ENCODE data around the gene TRERF1.

Gene TRERF1

GRCh38 chr6:42393339-42393738 is 58.4 kb downstream of the TRERF1 start:
- DNase-seq (ENCODE audit: low read depth, low spot score), result no peak

GRCh38 chr6:42392833-42393232 is 58.9 kb downstream of the TRERF1 start:
- no peak for DNase-seq (ENCODE audit: low read depth, low spot score)

- no peak for DNase-seq (ENCODE audit: low read depth, low spot score)
These were observed 60.3 kb downstream of the TRERF1 start for GRCh38 chr6:42391441-42391840.

DNA sequence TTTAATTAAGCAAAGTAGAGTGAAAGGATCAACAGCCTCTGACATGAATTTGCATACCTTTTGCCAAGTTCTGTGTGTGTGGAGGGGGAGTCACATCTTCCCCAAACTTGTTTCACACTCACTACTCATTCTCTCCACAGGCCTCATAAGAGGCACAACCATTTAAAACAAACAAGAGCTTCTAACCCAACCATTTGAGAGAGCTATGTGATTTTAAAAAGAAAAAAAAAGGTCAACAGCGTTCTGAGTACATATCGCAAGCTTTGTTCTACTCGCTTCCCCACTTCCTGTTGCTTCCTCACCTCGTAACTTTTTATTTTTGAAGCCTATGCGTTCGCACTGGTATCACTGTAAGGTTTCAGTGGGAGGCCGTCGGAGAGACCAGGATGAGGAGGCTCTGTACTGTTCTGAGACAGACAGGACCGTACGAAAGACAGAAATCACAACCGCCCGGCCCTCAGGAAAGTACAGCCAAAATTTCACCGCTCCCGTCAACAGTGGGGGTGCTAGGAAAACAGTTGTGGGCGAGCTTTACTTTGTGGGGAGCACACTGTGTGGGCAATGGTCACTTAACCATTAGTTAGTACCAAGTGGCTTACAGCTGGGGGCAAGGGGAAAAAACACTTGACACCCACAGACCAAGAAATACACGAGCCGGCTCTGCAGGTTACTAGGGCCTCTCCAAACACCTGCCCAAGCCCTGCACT is 61.3 kb downstream of the TRERF1 start:
- DNase-seq (ENCODE audit: low read depth, low spot score), result no peak

- DNase-seq (ENCODE audit: low read depth, low spot score), result no peak
These were observed 62.0 kb downstream of the TRERF1 start for GRCh38 chr6:42389736-42390135.

DNA sequence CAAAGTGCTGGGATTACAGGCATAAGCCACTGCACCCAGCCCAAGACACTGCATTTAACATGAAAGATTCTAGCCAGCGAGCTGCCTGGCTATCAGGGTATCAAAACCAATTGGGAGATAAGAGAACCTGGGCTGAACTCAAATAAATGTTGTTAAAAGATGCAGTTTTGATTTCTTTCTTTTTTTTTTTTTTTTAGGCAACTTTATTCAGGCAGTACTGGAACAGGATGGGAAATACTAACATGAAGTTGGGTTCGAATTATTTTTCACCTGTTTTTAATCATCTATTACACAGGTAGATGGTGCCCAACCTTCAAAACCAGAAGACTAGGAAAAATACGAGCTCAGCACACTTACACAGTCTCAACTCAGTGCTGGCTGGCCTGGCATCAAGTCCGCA is 63.7 kb downstream of the TRERF1 start:
- no peak for DNase-seq (ENCODE audit: low read depth, low spot score)

DNA sequence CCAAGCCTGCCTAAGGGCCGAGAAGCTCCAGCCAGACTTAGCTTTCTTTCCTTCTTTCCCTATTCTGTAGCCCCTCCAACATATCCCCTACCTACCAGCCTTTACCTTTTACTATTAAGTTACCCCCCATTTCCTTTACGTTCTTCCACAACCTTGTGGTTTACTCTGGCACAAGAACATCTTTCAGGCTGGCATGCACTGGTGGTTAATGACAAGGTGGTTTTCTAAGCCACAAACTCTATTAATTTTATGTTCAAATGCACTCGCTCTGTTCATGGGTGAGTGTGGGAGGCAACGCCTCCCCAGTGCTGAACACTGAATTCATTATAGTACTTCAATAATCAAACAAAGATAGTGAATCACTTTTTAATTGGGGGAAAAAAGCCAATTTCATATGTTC is 64.4 kb downstream of the TRERF1 start:
- DNase-seq (ENCODE audit: low read depth, low spot score), result no peak

DNA sequence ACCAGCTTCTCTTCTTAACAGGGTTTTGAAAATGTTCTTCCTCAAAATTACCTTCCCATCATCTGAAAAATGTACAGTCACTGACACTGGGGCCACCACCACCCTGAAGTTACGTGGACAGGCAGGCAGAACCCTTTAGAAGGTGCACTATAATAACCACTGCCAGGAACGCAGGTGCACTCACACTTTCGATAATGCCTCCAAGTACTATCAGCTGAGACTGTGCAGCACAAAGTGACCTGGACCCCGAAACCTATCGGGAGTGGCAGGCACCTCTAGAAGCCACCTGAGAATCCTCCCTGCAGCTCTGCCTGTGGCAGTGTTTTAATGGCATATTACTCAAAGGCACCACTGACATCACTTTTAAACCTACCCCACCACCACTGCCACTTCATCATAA is 66.4 kb downstream of the TRERF1 start:
- no peak for DNase-seq (ENCODE audit: low read depth, low spot score)

DNA sequence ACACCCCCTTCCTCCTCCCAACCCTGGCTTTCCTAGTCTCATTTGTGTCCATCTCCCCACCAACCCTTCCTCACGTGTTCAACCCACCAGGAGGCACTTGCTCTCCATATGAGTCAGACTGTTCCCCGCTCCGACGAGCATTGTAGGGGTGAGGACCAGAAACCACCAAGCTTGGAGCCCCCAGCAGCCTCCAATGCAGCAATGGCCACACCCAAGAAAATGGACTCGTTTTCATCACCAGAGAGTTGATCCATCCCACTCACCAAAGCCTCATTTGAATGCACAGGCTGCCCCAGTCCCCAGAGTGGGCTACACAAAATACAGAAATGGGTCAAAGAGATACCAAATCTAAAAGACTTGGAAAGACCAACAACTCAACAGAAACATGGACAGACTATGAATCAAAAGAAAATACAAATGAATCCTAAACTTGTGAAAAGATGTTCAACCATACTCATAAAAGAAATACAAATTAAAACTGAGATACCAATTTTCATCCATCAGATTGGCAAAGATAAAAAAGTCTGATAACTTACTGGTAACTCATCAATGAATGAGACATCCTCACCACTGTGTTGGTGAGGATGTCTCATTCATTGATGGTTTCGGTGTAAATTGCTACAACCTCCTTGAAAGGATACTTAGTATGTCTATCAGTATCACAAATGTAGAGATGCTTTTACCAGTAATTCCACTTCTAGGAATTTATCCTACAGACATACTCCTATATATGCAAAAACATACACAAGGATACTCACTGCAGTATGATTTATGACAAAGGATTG is 68.1 kb downstream of the TRERF1 start:
- no peak for DNase-seq (ENCODE audit: low read depth, low spot score)

DNA sequence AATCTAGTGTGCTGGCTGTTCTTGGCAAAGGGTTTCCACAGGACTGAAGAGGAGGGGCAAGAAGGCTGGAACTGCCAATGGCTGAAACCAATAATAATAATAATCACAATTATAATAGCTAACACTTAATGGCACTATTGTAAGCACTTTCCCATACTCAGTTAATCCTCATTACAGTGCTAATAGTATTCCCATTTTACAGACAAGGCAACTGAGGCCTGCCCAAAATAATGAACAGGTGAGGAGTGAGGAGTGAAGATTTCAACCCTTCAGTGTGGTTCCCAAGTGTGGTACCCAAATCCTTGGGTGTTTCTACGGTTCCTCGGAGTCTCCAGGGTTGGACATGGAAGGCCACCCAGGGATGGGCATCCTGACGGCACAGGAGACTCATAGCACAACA is 69.9 kb downstream of the TRERF1 start:
- no peak for DNase-seq (ENCODE audit: low read depth, low spot score)

- no peak for DNase-seq (ENCODE audit: low read depth, low spot score)
These were observed 71.3 kb downstream of the TRERF1 start for GRCh38 chr6:42380228-42380979.

DNA sequence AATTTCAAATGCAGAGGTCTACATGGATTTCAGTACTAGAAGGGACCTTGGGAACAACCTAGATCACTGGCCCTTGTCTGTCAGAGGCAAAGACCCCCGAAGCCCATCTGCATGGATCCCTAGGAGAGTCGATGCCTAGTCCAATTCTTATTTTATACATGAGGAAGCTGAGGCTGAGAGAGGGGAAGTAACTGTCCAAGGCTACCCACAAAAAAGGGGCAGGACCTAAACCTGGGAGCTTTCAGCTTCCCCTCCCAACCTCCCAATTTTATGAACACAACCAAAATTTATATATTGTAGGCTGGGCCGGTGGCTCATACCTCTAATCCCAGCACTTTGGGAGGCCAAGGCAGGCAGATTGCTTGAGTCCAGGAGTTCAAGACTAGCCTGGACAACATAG is 73.2 kb downstream of the TRERF1 start:
- no peak for DNase-seq (ENCODE audit: low read depth, low spot score)

GRCh38 chr6:42378125-42378524 is 73.6 kb downstream of the TRERF1 start:
- DNase-seq (ENCODE audit: low read depth, low spot score), result no peak

DNA sequence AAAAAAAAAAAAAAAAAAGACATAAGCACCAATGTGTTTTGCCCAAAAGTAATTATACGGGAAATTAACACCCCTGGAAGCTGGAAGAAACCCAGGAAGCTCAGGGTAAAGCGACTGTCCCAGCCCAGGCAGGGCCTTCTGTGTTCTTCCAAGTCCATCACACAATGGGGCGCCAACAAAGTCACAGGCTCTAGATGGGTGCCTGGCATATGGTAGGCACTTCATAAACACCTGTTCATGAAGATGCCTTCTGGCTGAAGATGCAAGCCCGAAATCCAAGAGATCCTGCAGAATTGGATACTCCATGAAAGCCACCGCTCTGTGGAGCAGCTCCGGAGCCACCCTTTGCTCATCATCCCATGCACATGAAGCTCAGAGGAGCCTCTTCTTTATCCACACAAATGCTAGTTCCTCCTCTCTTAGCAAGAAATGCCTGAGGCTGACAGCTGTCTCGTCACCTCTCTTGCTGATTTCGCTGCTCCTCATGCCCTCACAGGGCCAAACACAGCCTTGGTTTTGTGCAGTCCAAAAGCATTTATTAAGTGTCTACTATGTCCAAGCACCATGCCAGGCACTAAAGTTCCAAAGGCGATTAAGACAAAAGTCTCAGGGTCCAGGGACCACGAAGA is 76.6 kb downstream of the TRERF1 start:
- DNase-seq (ENCODE audit: low read depth, low spot score), result no peak

GRCh38 chr6:42374018-42374669 is 77.6 kb downstream of the TRERF1 start:
- no peak for DNase-seq (ENCODE audit: low read depth, low spot score)

DNA sequence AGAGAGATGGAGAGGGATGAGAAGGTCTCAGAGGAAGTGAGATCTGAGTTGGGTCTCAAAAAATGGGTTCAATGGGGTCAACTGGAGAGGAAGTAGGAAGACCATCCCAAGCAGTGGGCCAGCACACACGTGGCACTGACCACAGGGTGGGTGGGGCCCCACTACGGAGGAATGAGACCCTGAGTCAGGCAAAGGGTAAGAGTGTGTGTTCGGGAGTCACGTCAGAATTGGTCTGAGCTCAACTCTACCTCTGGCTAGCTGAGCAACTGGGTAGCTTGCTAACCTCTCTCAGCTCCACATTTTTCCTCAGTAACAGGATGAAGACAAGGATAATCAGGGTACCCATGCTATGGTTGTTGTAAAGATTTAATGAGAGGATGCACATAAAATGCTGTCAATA is 79.0 kb downstream of the TRERF1 start:
- no peak for DNase-seq (ENCODE audit: low read depth, low spot score)

GRCh38 chr6:42370323-42370985 is 81.3 kb downstream of the TRERF1 start:
- no peak for DNase-seq (ENCODE audit: low read depth, low spot score)

DNA sequence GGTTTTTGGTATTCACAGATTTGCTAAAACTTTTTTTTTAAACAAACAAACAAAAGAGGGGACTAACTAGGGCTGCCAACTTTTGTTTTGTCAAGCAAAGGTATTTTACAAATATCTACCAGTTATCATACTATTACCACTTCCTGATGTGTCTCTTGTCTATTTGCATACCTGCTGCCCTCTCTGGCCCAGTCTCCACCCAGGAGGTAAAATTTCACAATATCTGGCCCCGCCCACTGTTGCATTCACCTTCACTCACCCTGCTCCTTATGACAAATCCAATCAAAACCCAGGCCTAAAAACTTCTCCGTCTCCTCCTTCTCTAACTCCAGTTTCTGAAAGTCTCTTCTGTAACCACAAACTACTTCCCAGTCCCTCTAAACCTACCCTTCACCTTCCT is 82.2 kb downstream of the TRERF1 start:
- DNase-seq (ENCODE audit: low read depth, low spot score), result no peak

- DNase-seq (ENCODE audit: low read depth, low spot score), result no peak
These were observed 83.5 kb downstream of the TRERF1 start for GRCh38 chr6:42368181-42368580.

- no peak for DNase-seq (ENCODE audit: low read depth, low spot score)
These were observed 84.2 kb downstream of the TRERF1 start for GRCh38 chr6:42367353-42368011.

GRCh38 chr6:42366999-42367352 is 84.8 kb downstream of the TRERF1 start:
- DNase-seq (ENCODE audit: low read depth, low spot score), result no peak
